K562 (cell line): ENCODE data around the gene RARG. TPM values are rescaled to one million over a fixed set of nuclear protein-coding genes. Genes with fewer than 3 reads are reported as not detected.

ENCODE experiments used
- ATAC-seq: fragments of 200-7000 bp; cut with Tn5 transposase; 3 replicates; pipeline ENCODE4 v1.9.1; 2020; ENCODE audit warnings: moderate library complexity
- BruUV-seq: library from RNA; stranded (reverse); fragments of 400-500 nt; replicated peaks from 2 replicates; lab custom pipeline; 2021; lab: Mats Ljungman, UMichigan
- CTCF ChIA-PET: fragments of 300-600 bp; formaldehyde crosslinking; extraction: SDS; loops from one replicate; lab custom pipeline; 2021; ENCODE audit warnings: low intra/inter-chr PET ratio; lab: Yijun Ruan, JAX
- POLR2A ChIA-PET: fragments of 300-600, 350-650 bp; sonication (Branson Sonifier 250); formaldehyde crosslinking; extraction: SDS; loops from one replicate; lab custom pipeline; 2021; ENCODE audit warnings: antibody characterized with exemption, inconsistent platforms; lab: Yijun Ruan, JAX
- DNase-seq, 4 experiments: peaks; one replicate each; pipeline versions ENCODE4 v3.0.0 to v3.0.0-alpha.2; 2011 to 2018; ENCODE audit warnings: low spot score in 3 of 4, mixed read lengths in 3 of 4; ENCODE audit errors: extremely low read depth in 1 of 4
- FAIRE-seq: peaks from 2 replicates; lab custom pipeline; 2011; peaks lifted over from hg19 to GRCh38; lab: Jason Lieb, UNC
- H2AFZ ChIP-seq: 2 replicates; pipeline ENCODE4 v1.6.0; 2011; ENCODE audit warnings: low read depth, low read length, control low read depth, inconsistent platforms
- H3K27ac ChIP-seq: fragments of 200-600 bp; 3 replicates; pipeline ENCODE4 v1.8.0; 2011; ENCODE audit warnings: low read depth, mild to moderate bottlenecking, control low read depth, inconsistent platforms, low read length, moderate library complexity, mixed read lengths; ENCODE audit errors: extremely low read depth
- H3K27me3 ChIP-seq, 2 experiments: fragments of 300-600 bp in 1 of 2; 2 replicates in 1 of 2; 3 replicates in 1 of 2; pipeline versions ENCODE4 v1.6.0 to v1.8.0; 2011; ENCODE audit warnings: inconsistent platforms in 2 of 2, low read length in 2 of 2, mild to moderate bottlenecking in 1 of 2, mixed read lengths in 1 of 2, moderate library complexity in 1 of 2; ENCODE audit not compliant: control insufficient read depth in 2 of 2, insufficient read depth in 2 of 2
- H3K36me3 ChIP-seq: fragments of 300-600 bp; 3 replicates; pipeline ENCODE4 v1.8.0; 2011; ENCODE audit warnings: mild to moderate bottlenecking, low read length, inconsistent platforms; ENCODE audit not compliant: control insufficient read depth, insufficient read depth
- H3K4me1 ChIP-seq, 2 experiments: fragments of 200-600 bp in 1 of 2; replicated peaks in 1 of 2; 2 replicates in 1 of 2; 3 replicates in 1 of 2; pipeline versions ENCODE4 v1.5.1 to v1.8.0; 2011; ENCODE audit warnings: inconsistent platforms in 2 of 2, low read length in 2 of 2, mild to moderate bottlenecking in 1 of 2, mixed read lengths in 1 of 2, moderate library complexity in 1 of 2; ENCODE audit not compliant: control insufficient read depth in 2 of 2, insufficient read depth in 2 of 2
- H3K4me2 ChIP-seq: 2 replicates; pipeline ENCODE4 v1.6.1; 2011; ENCODE audit warnings: low read length, control low read depth, inconsistent platforms, mixed read lengths; ENCODE audit not compliant: insufficient read depth
- H3K4me3 ChIP-seq: fragments of 200-600 bp; sonication (generic), shearing (Covaris generic); 2 replicates; pipeline ENCODE4 v1.5.1; 2016; ENCODE audit warnings: control low read depth, inconsistent platforms
- H3K79me2 ChIP-seq: fragments of 200-600 bp; 3 replicates; pipeline ENCODE4 v1.8.0; 2011; ENCODE audit warnings: low read length, inconsistent platforms; ENCODE audit not compliant: control insufficient read depth, insufficient read depth
- H3K9ac ChIP-seq, 2 experiments: 2 replicates each; pipeline versions ENCODE4 v1.6.0 to v1.6.1; 2011; ENCODE audit warnings: low read depth in 2 of 2, low read length in 2 of 2, control low read depth in 1 of 2, inconsistent platforms in 1 of 2, mild to moderate bottlenecking in 1 of 2, mixed read lengths in 1 of 2; ENCODE audit not compliant: insufficient read depth in 1 of 2
- H3K9me1 ChIP-seq: one replicate; pipeline ENCODE4 v1.6.0; 2011; ENCODE audit warnings: inconsistent platforms, mild to moderate bottlenecking, low read length, moderate library complexity; ENCODE audit not compliant: control insufficient read depth, insufficient read depth
- H3K9me3 ChIP-seq: replicated peaks from 2 replicates; pipeline ENCODE4 v1.5.1; 2011; ENCODE audit warnings: low read depth, low read length, inconsistent platforms; ENCODE audit not compliant: control insufficient read depth, insufficient read depth
- H4K20me1 ChIP-seq: replicated peaks from 2 replicates; pipeline ENCODE4 v1.6.1; 2011; ENCODE audit warnings: low read length, inconsistent platforms, mixed read lengths; ENCODE audit not compliant: control insufficient read depth, insufficient read depth
- FOXK2 ChIP-seq, 2 experiments: fragments of 450-650 bp; IDR thresholded peaks in 1 of 2; conservative IDR thresholded peaks in 1 of 2; 2 replicates each; pipeline ENCODE4 v1.6.1; 2016; ENCODE audit warnings: low read depth in 2 of 2, mild to moderate bottlenecking in 1 of 2
- KLF6 ChIP-seq: fragments of 250-450 bp; sonication (Bioruptor Pico); IDR thresholded peaks from 2 replicates; pipeline ENCODE4 v1.4.0; 2020; ENCODE audit warnings: mild to moderate bottlenecking, moderate library complexity, borderline replicate concordance
- ZMIZ1 ChIP-seq, 2 experiments: fragments of 150-350 bp in 1 of 2; IDR thresholded peaks; 2 replicates each; pipeline ENCODE4 v1.6.1; 2012 to 2016; ENCODE audit warnings: low read depth in 2 of 2, low read length in 2 of 2, mild to moderate bottlenecking in 1 of 2, moderate library complexity in 1 of 2
- WGBS: fragments of 100-300 bp; shearing (Covaris generic); methylation state at CpG from one replicate; pipeline ENCODE4 v1.1.6; 2016; ENCODE audit warnings: low coverage, mixed read lengths; ENCODE audit not compliant: insufficient coverage; ENCODE audit errors: missing lambda C conversion rate; 5-methylcytosine and 5-hydroxymethylcytosine counted together
- in situ Hi-C: fragments of 300-500 bp; cut with MboI; formaldehyde crosslinking; loops from 4 replicates; pipeline ENCODE4 v1.15.0; 2018; ENCODE audit warnings: inconsistent platforms, mixed read lengths
- intact Hi-C: fragments of 100-400 bp; cut with micrococcal nuclease; formaldehyde crosslinking; loops from 2 replicates; pipeline ENCODE4 v1.14.2; 2022
- polyA plus RNA-seq, 8 experiments: library from polyadenylated mRNA; depleted of rRNA in 4 of 8; stranded (reverse) in 5 of 8; unstranded in 3 of 8; fragments of >200 nt; fragmentation: Nextera tagmentation in 2 of 8; fragmentation: Illumina TruSeq in 1 of 8; extraction: Ambion mirVana in 2 of 8; extraction: Trizol in 1 of 8; gene quantifications; 2 replicates each; pipeline versions ENCODE4 v1.2.1 to v1.2.3, GENCODE V29; 2011 to 2014; ENCODE audit warnings: inconsistent platforms in 1 of 8, missing spikeins in 1 of 8
- total RNA-seq, 7 experiments: library from RNA; depleted of rRNA in 6 of 7; stranded (reverse); fragments of >200 nt in 6 of 7; fragmentation: Illumina TruSeq in 2 of 7; extraction: Trizol in 2 of 7; gene quantifications; 2 replicates each; pipeline versions ENCODE4 v1.2.1 to v1.2.3, GENCODE V29; 2011 to 2021; ENCODE audit warnings: low replicate concordance in 1 of 7

RARG gene
- total and polyA plus RNA-seq, 9 of the 15 experiments (the other 6 are each of a cell fraction or from before 2014, with no cell fraction given), result 0.18 to 7.6 (median 3.8) TPM

- Histone ChIP-seq H2AFZ (no peak overlapping the region; the same call in 1 of the 2 replicates), H3K36me3 (no peaks in the 10 kb centered on the region), H3K27me3 (no peaks in the 10 kb centered on the region), H4K20me1 (no peaks in the 10 kb centered on the region), H3K4me3 (no peak overlapping the region), H3K27ac (no peak overlapping the region; the same call in 1 of the 3 replicates), H3K4me1 (peaks cover 28 to 31% of the 10 kb centered on the region in 2 experiments; a peak in 4 of 5 replicates), H3K4me2 (peak overlapping the region; percentile 47; the same call in 1 of the 2 replicates), H3K9me1 (no peaks in the 10 kb centered on the region), H3K9me3 (no peaks in the 10 kb centered on the region), H3K9ac (peak overlapping the region in 1 of 2 experiments; percentile 66; a peak in 1 of 4 replicates), H3K79me2 (no peaks in the 10 kb centered on the region)
- TF ChIP-seq ZMIZ1 (IDR thresholded peaks at IDR 0.05; ENCODE audit: low read depth in 2 of 2, low read length in 2 of 2) (no peak), FOXK2 (conservative IDR thresholded peaks at IDR 0.05 in 1 of 2, IDR thresholded peaks at IDR 0.05 in 1 of 2; ENCODE audit: low read depth in 2 of 2) (0 out of 4 replicates have a peak, but pooled peaks of 1 of the 2 experiments have one; percentile 5), KLF6 (CRISPR knock-in tag) (no peak)
- DNase-seq, result no peak
- CTCF ChIA-PET, result interaction anchor here (1.2 kb wide), 1 partner anchor 41 kb away, joined by 4 read pairs; no protein-coding TSS in a partner anchor
- FAIRE-seq, result no peak
- in situ Hi-C loops (loop anchor here (10.0 kb wide), 1 partner anchor 135 kb away; no protein-coding TSS in a partner anchor), intact Hi-C loops (no loop called here)
- WGBS, result 59% methylated on average over 2 of the region's 2 CpGs
- no peak for ATAC-seq
- no TSS peak for BruUV-seq
- POLR2A ChIA-PET, result interaction anchor here (0.6 to 3.1 kb wide), 5 partner anchors 10 to 393 kb away, joined by 3 to 11 read pairs (median 5); partner anchors contain the start of gene AAAS
These were observed 31.9 kb downstream of the RARG start for GRCh38 chr12:53200107-53200457.
